Measurements from ENCODE around the gene MS4A4A. TPM values are rescaled to one million over a fixed set of nuclear protein-coding genes. Genes with fewer than 3 reads are reported as not detected.
"Not testable (repeated sequence)": the region's sequence is repeated elsewhere in the genome, so short reads cannot be mapped to it uniquely, and the experiment has no call there.

The MS4A4A gene
- total RNA-seq, 1 donor from 2014 or later, result 5.6 TPM

DNA sequence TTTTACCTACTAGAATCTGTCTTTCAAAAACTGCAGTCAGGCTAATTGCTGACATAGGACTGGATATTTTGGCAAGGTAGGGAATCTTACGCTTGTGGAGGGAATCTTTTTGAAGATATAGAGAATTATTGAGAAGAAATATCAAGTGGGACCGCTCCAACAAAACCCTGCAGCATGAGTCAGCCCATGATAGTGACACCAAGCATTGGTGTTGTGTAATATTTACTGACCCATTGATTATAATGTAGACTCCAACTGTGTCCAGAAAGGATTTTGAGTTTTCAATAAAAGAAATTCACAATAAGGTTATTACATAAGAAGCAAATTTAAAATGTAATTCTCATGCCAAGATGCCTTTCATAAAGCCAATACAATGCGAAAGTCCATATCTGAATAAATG is 20.7 kb downstream of the MS4A4A start:
- no peak for DNase-seq (ENCODE audit: low spot score)
- ATAC-seq, result peak; percentile 56

DNA sequence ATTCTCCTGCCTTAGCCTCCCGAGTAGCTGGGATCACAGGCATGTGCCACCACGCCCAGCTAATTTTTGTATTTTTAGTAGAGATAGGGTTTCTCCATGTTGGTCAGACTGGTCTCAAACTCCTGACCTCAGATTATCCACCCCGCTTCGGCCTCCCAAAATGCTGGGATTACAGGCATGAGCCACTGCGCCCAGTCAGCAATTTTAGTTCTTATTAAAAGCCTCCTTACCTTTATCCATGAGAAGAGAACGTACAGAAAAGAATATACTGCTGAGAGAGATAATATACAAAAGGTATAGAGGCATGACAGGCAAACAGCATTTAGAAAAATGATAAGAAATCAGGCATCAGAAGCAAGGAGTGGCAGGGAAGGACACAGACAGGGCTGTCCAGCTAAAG is 21.4 kb downstream of the MS4A4A start:
- not testable (repeated sequence) for DNase-seq (ENCODE audit: low spot score); ATAC-seq

DNA sequence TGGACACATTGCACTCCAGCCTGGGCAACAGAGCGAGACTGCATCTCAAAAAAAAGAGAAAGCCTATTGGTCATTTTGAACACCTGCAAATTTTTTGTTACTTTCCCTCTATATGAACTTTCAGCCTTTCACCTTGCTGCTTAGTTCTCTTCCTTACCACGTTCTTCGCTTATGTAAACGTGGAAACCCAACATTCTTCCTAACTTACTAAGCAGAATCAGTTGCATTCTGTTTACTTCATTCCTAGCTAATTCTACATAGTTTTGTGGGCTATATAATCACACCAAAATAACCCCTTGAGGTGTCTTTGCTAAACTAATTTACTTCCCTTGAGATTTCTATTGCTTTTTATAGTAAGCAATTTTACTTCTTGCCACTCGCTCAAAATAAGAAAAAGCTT is 23.2 kb downstream of the MS4A4A start:
- no peak for ATAC-seq
- DNase-seq (ENCODE audit: low spot score), result no peak

DNA sequence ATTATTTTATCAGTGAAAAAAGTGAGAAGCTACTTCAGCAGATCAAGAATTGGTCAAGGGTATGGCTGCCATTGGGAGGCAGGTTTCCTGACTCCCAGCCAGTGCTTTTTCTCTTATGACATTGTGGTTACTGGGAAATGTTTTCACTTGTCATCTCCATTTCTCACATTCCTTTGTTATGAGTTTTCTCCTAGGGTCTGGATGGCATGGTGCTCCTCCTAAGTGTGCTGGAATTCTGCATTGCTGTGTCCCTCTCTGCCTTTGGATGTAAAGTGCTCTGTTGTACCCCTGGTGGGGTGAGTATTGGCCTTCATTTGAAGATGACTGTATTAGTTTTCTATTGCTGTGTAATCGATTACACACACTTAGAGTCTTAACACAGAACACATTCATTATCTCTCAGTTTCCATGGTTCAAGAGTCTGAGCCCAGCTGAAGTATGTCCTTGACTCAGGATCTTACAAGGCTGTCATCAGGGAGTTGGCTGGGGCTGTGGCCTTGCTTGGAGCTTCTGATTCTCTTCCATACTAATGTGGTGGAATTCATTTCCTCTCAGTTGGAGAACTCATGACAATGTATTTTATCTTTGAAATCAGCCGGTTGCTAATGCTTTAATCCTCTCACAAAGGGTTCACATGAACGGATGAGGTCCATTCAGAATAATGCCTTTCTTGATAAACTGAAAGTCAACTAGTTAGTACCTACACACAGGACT is 25.6 kb downstream of the MS4A4A start:
- ATAC-seq (no peak), DNase-seq (ENCODE audit: low spot score) (no peak)

- no peak for ATAC-seq
- no peak for DNase-seq (ENCODE audit: low spot score)
These were observed 27.2 kb downstream of the MS4A4A start for GRCh38 chr11:60307507-60308195.

DNA sequence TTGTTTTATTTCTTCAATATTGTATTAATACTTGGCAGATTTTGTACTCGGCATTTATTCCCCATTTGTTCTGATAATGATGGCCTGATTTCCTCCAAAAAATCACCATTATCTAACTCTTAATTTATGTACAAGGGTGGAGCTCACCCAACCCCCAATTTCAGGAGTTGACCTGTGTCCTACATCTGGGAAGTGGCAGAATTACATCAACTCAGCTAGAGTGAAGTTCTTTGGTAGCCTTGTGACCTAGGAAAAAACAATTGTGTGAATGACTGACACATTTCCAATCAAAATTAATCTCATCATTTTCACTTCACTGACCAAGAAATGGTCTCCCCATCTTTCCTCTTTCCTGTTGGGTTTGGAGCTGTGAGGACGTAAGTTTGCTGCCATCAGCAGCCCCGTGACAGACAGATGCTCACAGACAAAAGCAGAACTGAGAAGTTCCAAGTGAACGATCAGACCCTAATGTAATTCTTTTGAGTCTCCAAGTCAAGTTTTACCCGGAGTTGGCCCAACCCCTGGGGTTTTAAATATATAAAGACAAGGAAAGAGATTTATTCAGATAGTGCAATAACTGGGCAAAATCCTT is 30.0 kb downstream of the MS4A4A start:
- no peak for DNase-seq (ENCODE audit: low spot score)
- ATAC-seq, result peak; percentile 19

DNA sequence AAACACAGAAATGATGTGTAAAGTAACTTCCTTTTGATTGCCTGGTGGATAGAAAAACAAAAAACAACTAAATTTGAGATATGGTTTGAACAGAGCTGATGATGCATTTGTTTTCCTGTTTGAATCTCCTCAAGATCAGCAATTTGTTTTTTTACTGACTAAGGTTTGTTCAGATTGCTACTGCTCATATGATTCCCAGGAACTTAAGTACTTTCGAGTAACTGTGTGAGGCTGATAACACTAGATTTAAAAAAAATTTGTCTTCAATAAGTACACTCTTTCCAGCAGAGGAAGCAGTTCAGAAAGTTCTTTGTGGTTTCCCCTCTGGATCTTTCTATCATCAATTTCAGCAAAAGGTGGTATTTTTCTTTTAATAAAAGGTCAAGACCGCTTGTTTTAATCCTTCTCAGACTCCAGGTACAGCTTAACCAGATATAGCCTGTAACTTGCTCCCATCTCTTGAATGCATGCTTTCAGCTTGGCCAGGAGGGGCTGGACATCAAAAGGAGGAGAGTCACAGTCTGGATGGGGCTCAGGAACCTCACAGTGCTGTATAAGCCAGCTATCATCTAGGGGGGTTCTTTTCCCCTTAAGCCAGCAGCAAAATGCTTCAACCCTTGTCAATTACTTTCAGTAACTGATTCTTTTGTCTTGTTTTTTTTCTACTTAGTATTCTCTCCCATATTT is 34.3 kb downstream of the MS4A4A start:
- no peak for DNase-seq (ENCODE audit: low spot score)
- ATAC-seq, result peak; percentile 43

DNA sequence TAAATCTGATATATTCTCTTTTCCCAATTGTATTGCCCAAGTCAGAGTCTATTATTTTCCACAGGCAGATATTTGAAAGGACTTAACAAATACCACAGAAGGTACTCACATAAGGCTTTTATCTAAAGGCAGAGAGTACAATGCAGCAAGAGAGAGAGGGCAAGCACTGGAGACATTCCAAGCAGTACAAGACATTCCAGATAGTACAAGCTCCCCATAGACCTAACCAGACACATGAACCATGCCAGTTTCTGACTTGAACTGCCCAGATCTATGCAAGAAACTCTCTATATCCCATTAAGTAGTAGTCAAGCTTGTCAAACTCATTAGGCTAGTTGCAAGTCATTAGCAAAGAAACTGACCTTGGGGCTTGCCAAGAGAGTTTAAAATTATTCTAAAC is 35.4 kb downstream of the MS4A4A start:
- ATAC-seq (no peak), DNase-seq (ENCODE audit: low spot score) (no peak)

DNA sequence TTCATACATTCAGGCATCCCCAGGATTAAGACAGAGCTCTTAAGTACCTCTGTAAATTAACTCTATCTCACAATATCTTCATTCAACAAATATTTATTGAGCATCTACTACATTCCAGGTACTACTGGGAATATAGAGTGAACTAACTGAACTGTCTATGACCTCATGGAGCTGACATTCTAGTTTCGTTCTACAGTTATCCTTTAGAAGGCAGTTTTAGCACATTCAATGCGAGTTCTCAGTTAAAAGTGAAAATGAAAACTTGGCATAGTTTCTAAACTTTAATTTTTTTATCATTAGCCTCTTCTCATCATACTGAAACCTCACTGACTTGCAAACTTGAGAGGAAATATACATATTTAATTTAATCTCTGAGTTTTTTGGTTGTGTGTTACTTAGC is 35.9 kb downstream of the MS4A4A start:
- DNase-seq (ENCODE audit: low spot score) (no peak), ATAC-seq (no peak)

DNA sequence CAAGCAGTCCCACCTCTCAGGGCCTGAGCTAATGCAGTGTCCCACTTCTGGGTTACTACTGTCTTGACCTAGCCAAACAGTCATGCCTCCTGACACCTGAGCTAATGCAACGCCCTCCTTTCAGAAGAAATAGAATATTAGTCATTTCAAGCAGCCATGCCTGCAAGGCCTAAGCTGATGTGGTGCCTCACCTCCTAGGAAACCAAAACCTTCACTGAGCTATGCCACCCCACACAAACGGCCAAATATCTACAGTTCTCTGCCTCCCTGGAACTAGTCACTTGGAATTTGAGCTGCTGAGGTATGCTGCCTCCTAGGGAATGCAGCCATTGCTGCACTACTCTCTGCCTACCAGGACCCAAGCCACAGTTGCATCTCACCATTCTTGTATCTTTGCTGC is 38.3 kb downstream of the MS4A4A start:
- DNase-seq (ENCODE audit: low spot score) (no peak), ATAC-seq (no peak)

DNA sequence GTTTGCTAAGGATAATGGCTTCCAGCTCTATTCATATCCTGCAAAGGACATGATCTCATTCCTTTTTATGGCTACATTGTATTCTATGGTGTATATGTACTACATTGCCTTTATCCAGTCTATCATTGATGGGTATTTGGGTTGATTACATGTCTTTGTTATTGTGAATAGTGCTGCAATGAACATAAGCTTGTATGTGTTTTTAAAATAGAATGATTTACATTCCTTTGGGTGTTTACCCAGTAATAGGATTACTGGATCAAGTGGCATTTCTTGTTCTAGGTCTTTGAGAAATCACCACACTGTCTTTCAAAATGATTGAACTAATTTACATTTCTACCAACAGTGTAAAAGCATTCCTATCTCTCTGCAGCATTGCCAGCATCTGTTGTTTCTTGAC is 40.6 kb downstream of the MS4A4A start:
- DNase-seq (ENCODE audit: low spot score), result no peak
- ATAC-seq, result no peak

- no peak for DNase-seq (ENCODE audit: low spot score)
These were observed 46.5 kb downstream of the MS4A4A start, which contains the start of gene MS4A6E for GRCh38 chr11:60326955-60327354. Gene MS4A6E, plus strand, starts transcription at chr11:60327255. Its CDS starts 7,641 bp downstream, at chr11:60334896.

GRCh38 chr11:60328460-60328859 is 48.0 kb downstream of the MS4A4A start:
- no peak for ATAC-seq

More at GRCh38 chr11:60326955-60327354, 46.5 kb downstream of the MS4A4A start, which contains the start of gene MS4A6E:
- ATAC-seq, result no peak

GRCh38 chr11:60332846-60333245 is 52.4 kb downstream of the MS4A4A start:
- ATAC-seq, result no peak

More at GRCh38 chr11:60328460-60328859, 48.0 kb downstream of the MS4A4A start:
- DNase-seq (ENCODE audit: low spot score), result no peak

DNA sequence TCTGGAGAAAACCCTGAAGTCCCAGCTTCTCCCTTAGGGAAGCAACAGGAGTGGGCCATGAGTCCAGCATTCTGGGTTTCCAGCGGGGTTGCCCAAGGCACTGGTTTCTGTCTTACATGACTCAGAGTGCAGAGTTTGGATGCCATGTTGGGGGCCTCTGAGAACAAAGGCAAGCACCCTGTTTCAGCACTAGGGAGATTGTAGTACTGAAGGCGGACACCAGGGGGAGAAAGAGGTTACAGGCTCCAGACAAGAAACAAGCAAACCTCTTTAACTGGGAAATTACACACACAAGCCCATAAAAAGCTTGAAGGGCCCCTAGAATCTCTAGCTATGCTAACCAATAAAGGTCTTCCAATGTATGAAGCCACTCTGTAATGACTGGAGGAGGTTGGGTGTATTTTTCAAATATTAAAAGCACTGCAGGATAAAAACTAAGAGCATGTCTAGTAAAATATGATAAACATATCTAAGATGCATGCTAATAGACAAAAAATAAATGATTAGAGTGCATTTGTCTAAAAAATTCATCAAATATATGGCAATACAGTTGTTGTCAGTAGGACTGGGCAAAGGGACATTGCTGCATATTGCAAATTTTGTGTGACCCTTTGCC is 53.6 kb downstream of the MS4A4A start:
- ATAC-seq (peak; percentile 92), DNase-seq (ENCODE audit: low spot score) (peak; percentile 55)

More at GRCh38 chr11:60332846-60333245, 52.4 kb downstream of the MS4A4A start:
- DNase-seq (ENCODE audit: low spot score), result no peak

GRCh38 chr11:60336767-60337391 is 56.4 kb downstream of the MS4A4A start:
- no peak for DNase-seq (ENCODE audit: low spot score)
- peak; percentile 27 for ATAC-seq

DNA sequence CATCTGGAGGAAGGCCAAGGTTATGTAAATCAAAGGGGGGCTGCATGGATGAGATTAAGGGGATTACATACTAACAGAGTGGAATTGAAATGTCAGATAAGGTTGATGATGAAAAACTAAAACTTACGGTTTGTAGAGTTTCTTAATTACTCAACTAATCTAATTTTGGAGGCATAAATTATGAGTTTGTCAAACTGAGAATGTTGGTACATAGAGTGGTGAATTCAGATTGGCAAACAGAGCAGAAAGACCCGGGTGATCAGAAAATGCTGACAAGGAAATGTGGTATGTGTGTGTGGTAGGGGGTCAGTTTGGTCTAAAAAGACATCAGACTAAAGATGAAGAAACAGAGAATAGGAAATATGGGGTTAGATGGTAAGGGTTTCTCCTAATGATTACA is 57.6 kb downstream of the MS4A4A start:
- ATAC-seq (no peak), DNase-seq (ENCODE audit: low spot score) (no peak)

GRCh38 chr11:60339356-60339755 is 58.9 kb downstream of the MS4A4A start:
- ATAC-seq, result no peak

DNA sequence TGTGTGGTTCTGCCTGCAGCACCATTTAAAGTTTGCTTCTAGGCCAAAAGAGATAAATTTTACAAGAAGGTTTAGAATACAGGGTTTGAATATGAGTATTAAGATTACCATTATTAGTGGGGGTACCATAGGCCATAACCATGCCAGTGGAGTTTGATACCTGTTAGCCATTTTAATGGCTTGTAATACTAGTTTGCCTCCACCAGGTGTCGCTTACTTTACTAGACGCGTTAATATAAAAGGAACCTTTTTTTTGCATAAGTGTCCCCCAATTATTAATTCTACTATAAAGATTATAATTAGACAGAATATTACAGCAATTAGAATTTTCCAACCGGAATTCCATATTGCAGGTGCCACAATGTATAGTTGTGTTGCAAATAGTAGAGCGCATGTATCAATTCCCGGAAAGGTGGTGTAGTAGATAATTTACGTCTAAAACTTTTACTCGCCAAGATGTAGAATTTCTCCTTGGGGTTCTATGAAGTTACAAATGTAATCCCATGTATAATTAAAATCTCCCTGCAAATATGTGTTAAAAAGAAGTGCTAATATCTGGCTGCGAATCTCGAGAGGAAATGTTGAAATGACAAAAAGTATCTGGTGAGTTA is 62.7 kb downstream of the MS4A4A start:
- ATAC-seq (no peak), DNase-seq (ENCODE audit: low spot score) (no peak)

More at GRCh38 chr11:60339356-60339755, 58.9 kb downstream of the MS4A4A start:
- no peak for DNase-seq (ENCODE audit: low spot score)

- DNase-seq (ENCODE audit: low spot score), result no peak
- no peak for ATAC-seq
These were observed 63.7 kb downstream of the MS4A4A start for GRCh38 chr11:60344146-60344545.

Measured in left lobe of liver (tissue), 2 donors.